WTC11 (cell line): ENCODE results near the gene PRKCZ. TPM values are rescaled to one million over a fixed set of nuclear protein-coding genes. Genes with fewer than 3 reads are reported as not detected.

Source experiments
- ATAC-seq: fragments of 200-7000 bp; cut with Tn5 transposase; 2 replicates; pipeline ENCODE4 v1.10.0; 2021; ENCODE audit warnings: mild to moderate bottlenecking, moderate library complexity
- CTCF ChIA-PET: fragments of 300-600 bp; sonication (Branson Sonifier 250); formaldehyde crosslinking; loops from one replicate; lab custom pipeline; 2021; ENCODE audit warnings: antibody characterized with exemption; lab: Charles Lee
- POLR2A ChIA-PET: fragments of 350-600 bp; sonication (Branson Sonifier 250); formaldehyde crosslinking; loops from one replicate; lab custom pipeline; 2021; ENCODE audit warnings: antibody characterized with exemption; lab: Charles Lee
- DNase-seq: peaks from one replicate; pipeline ENCODE4 v3.0.0; 2021; ENCODE audit warnings: low spot score
- H3K27ac Mint-ChIP-seq: 2 replicates; pipeline ENCODE4 v1.8.0; 2021; ENCODE audit warnings: mixed read lengths
- H3K27me3 Mint-ChIP-seq: 2 replicates; pipeline ENCODE4 v1.8.0; 2021; ENCODE audit warnings: low read depth, mild to moderate bottlenecking, moderate library complexity, mixed read lengths
- H3K36me3 Mint-ChIP-seq: 2 replicates; pipeline ENCODE4 v1.8.0; 2021; ENCODE audit warnings: mixed read lengths
- H3K4me1 Mint-ChIP-seq: 2 replicates; pipeline ENCODE4 v1.8.0; 2022; ENCODE audit warnings: mixed read lengths
- H3K4me3 Mint-ChIP-seq: 2 replicates; pipeline ENCODE4 v1.8.0; 2021; ENCODE audit warnings: mild to moderate bottlenecking, moderate library complexity, mixed read lengths
- H3K9me3 Mint-ChIP-seq: 2 replicates; pipeline ENCODE4 v1.8.0; 2021; ENCODE audit warnings: mixed read lengths
- ETV6 ChIP-seq: sonication (generic); formaldehyde crosslinking; IDR thresholded peaks from 2 replicates; pipeline ENCODE4 v1.8.1; 2022; ENCODE audit warnings: mild to moderate bottlenecking, missing genetic modification reagents
- FOXP1 ChIP-seq: sonication (generic); formaldehyde crosslinking; IDR thresholded peaks from 2 replicates; pipeline ENCODE4 v1.8.0; 2022; ENCODE audit warnings: missing genetic modification reagents, mild to moderate bottlenecking, moderate library complexity, borderline replicate concordance
- JAZF1 ChIP-seq: fragments of 250-450 bp; sonication (Bioruptor Pico); IDR thresholded peaks from 2 replicates; pipeline ENCODE4 v1.9.0; 2021; ENCODE audit warnings: moderate library complexity, mild to moderate bottlenecking, inconsistent platforms
- MYBL2 ChIP-seq: sonication (generic); formaldehyde crosslinking; IDR thresholded peaks from 2 replicates; pipeline ENCODE4 v1.8.1; 2023; ENCODE audit warnings: mild to moderate bottlenecking, moderate library complexity, missing genetic modification reagents
- NFE2L1 ChIP-seq: sonication (generic); formaldehyde crosslinking; IDR thresholded peaks from 2 replicates; pipeline ENCODE4 v1.8.1; 2023; ENCODE audit warnings: missing genetic modification reagents
- SP1 ChIP-seq: sonication (generic); formaldehyde crosslinking; conservative IDR thresholded peaks from 2 replicates; pipeline ENCODE4 v1.8.1; 2022; ENCODE audit warnings: missing genetic modification reagents
- TCF7 ChIP-seq: sonication (generic); formaldehyde crosslinking; IDR thresholded peaks from 2 replicates; pipeline ENCODE4 v1.8.0; 2022; ENCODE audit warnings: mild to moderate bottlenecking, low read depth, missing genetic modification reagents, moderate library complexity
- total RNA-seq: library from RNA; stranded (reverse); gene quantifications from 3 replicates; pipeline ENCODE4 v1.2.3, GENCODE V29; 2021
- TF ChIP-seq, protein P1 (sequence below): sonication (generic); formaldehyde crosslinking; IDR thresholded peaks from 2 replicates; pipeline ENCODE4 v1.8.1; 2022; ENCODE audit warnings: low read depth, missing genetic modification reagents, borderline replicate concordance
- TF ChIP-seq, protein P2 (sequence below): sonication (generic); formaldehyde crosslinking; IDR thresholded peaks from 2 replicates; pipeline ENCODE4 v1.8.1; 2023; ENCODE audit warnings: mild to moderate bottlenecking, missing genetic modification reagents, moderate library complexity
- TF ChIP-seq, protein P3 (sequence below): sonication (generic); formaldehyde crosslinking; IDR thresholded peaks from 2 replicates; pipeline ENCODE4 v1.8.1; 2023; ENCODE audit warnings: mild to moderate bottlenecking, moderate library complexity, missing genetic modification reagents
- TF ChIP-seq, protein P4 (sequence below): fragments of 200-600 bp; IDR thresholded peaks from 2 replicates; pipeline ENCODE4 v1.8.0; 2022; ENCODE audit warnings: antibody characterized with exemption
- TF ChIP-seq, protein P5 (sequence below): sonication (generic); formaldehyde crosslinking; IDR thresholded peaks from 2 replicates; pipeline ENCODE4 v1.8.1; 2022; ENCODE audit warnings: mild to moderate bottlenecking, missing genetic modification reagents, moderate library complexity, borderline replicate concordance
- TF ChIP-seq, protein P6 (sequence below): sonication (generic); formaldehyde crosslinking; IDR thresholded peaks from 2 replicates; pipeline ENCODE4 v1.8.1; 2023; ENCODE audit warnings: mild to moderate bottlenecking, missing genetic modification reagents

PRKCZ gene
- total RNA-seq, 1 experiment from 2014 or later: 52.5 TPM

DNA sequence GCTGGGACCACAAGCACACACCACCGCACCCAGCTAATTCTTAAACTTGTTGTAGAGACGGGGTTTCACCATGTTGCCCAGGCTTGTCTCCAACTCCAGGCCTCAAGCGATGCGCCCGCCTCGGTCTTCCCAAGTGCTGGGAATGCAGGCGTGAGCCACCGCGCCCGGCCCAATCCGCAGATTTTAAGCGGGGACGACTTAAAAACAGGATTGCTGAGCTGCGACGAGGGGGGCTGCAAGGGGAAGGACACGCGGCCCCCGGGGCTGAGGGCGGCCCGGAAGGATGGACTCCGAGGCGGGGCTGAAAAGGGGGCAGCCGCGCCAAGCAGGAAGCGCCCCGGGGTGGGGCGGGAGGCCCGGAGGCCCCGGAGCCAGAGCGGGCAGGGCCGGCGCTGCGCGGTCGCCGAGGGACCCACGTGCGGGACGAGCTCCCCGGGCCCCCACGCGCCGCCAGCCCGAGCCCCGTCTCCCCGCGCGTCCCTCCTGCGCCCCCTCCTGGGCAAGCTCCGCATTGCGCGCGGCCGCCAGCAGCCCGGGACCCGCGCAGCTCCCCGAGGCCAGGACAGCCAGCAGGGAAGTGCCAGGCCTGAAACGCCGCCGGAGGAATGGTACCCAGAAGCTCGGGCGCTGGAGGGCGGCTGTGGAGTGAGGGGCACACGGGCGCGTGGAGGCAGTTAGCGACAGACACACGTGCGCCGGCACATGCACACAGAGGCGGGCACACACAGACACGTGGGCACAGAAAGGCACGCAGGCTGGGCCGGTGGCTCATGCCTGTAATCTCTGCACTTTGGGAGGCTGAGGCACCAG lies 5.5 kb upstream of the PRKCZ start:
- peaks cover 13% of the 10 kb centered on the region; the same call in 1 of the 2 replicates for H3K27me3 Mint-ChIP-seq
- H3K4me3 Mint-ChIP-seq: peak overlapping the region; percentile 27
- TF ChIP-seq, protein P1, sequence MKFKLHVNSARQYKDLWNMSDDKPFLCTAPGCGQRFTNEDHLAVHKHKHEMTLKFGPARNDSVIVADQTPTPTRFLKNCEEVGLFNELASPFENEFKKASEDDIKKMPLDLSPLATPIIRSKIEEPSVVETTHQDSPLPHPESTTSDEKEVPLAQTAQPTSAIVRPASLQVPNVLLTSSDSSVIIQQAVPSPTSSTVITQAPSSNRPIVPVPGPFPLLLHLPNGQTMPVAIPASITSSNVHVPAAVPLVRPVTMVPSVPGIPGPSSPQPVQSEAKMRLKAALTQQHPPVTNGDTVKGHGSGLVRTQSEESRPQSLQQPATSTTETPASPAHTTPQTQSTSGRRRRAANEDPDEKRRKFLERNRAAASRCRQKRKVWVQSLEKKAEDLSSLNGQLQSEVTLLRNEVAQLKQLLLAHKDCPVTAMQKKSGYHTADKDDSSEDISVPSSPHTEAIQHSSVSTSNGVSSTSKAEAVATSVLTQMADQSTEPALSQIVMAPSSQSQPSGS (CRISPR knock-in tag): 0 out of 2 replicates have a peak, but pooled peaks have one; percentile 33
- TF ChIP-seq, protein P2, sequence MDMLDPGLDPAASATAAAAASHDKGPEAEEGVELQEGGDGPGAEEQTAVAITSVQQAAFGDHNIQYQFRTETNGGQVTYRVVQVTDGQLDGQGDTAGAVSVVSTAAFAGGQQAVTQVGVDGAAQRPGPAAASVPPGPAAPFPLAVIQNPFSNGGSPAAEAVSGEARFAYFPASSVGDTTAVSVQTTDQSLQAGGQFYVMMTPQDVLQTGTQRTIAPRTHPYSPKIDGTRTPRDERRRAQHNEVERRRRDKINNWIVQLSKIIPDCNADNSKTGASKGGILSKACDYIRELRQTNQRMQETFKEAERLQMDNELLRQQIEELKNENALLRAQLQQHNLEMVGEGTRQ (CRISPR knock-in tag): no peak; the same call in 1 of the 2 replicates
- TF ChIP-seq, protein P3, sequence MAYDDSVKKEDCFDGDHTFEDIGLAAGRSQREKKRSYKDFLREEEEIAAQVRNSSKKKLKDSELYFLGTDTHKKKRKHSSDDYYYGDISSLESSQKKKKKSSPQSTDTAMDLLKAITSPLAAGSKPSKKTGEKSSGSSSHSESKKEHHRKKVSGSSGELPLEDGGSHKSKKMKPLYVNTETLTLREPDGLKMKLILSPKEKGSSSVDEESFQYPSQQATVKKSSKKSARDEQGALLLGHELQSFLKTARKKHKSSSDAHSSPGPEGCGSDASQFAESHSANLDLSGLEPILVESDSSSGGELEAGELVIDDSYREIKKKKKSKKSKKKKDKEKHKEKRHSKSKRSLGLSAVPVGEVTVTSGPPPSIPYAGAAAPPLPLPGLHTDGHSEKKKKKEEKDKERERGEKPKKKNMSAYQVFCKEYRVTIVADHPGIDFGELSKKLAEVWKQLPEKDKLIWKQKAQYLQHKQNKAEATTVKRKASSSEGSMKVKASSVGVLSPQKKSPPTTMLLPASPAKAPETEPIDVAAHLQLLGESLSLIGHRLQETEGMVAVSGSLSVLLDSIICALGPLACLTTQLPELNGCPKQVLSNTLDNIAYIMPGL (CRISPR knock-in tag): peak; percentile 64
- TF ChIP-seq MYBL2: peak; percentile 59; the same call in 1 of the 2 replicates
- TF ChIP-seq, protein P4, sequence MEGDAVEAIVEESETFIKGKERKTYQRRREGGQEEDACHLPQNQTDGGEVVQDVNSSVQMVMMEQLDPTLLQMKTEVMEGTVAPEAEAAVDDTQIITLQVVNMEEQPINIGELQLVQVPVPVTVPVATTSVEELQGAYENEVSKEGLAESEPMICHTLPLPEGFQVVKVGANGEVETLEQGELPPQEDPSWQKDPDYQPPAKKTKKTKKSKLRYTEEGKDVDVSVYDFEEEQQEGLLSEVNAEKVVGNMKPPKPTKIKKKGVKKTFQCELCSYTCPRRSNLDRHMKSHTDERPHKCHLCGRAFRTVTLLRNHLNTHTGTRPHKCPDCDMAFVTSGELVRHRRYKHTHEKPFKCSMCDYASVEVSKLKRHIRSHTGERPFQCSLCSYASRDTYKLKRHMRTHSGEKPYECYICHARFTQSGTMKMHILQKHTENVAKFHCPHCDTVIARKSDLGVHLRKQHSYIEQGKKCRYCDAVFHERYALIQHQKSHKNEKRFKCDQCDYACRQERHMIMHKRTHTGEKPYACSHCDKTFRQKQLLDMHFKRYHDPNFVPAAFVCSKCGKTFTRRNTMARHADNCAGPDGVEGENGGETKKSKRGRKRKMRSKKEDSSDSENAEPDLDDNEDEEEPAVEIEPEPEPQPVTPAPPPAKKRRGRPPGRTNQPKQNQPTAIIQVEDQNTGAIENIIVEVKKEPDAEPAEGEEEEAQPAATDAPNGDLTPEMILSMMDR: peak; percentile 94
- TF ChIP-seq TCF7 (CRISPR knock-in tag): 0 out of 2 replicates have a peak, but pooled peaks have one; percentile 52
- 0 out of 2 replicates have a peak, but pooled peaks have one; percentile 30 for TF ChIP-seq NFE2L1 (CRISPR knock-in tag)
- TF ChIP-seq FOXP1 (CRISPR knock-in tag): peak; percentile 74; the same call in 1 of the 2 replicates
- TF ChIP-seq, protein P5, sequence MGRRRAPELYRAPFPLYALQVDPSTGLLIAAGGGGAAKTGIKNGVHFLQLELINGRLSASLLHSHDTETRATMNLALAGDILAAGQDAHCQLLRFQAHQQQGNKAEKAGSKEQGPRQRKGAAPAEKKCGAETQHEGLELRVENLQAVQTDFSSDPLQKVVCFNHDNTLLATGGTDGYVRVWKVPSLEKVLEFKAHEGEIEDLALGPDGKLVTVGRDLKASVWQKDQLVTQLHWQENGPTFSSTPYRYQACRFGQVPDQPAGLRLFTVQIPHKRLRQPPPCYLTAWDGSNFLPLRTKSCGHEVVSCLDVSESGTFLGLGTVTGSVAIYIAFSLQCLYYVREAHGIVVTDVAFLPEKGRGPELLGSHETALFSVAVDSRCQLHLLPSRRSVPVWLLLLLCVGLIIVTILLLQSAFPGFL (CRISPR knock-in tag): no peak
- TF ChIP-seq ETV6: peak; percentile 59
- peak; percentile 59 for TF ChIP-seq SP1 (CRISPR knock-in tag)
- TF ChIP-seq, protein P6, sequence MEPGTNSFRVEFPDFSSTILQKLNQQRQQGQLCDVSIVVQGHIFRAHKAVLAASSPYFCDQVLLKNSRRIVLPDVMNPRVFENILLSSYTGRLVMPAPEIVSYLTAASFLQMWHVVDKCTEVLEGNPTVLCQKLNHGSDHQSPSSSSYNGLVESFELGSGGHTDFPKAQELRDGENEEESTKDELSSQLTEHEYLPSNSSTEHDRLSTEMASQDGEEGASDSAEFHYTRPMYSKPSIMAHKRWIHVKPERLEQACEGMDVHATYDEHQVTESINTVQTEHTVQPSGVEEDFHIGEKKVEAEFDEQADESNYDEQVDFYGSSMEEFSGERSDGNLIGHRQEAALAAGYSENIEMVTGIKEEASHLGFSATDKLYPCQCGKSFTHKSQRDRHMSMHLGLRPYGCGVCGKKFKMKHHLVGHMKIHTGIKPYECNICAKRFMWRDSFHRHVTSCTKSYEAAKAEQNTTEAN: peak; percentile 31; the same call in 1 of the 2 replicates
- TF ChIP-seq JAZF1 (CRISPR knock-in tag): no peak
- H3K4me1 Mint-ChIP-seq: peaks cover 23% of the 10 kb centered on the region
- H3K9me3 Mint-ChIP-seq: no peaks in the 10 kb centered on the region
- H3K27ac Mint-ChIP-seq: no peak overlapping the region
- H3K36me3 Mint-ChIP-seq: no peaks in the 10 kb centered on the region
- peak; percentile 9 for ATAC-seq
- CTCF ChIA-PET: interaction anchor here (0.6 to 12.0 kb wide), 66 partner anchors 9 to 414 kb away, joined by 3 to 312 read pairs (median 6); partner anchors contain the start of genes CALML6, CDK11A, CFAP74 and FAAP20
- POLR2A ChIA-PET: interaction anchor here (0.6 to 2.3 kb wide), 4 partner anchors 12 to 96 kb away, joined by 3 to 11 read pairs (median 4); no protein-coding TSS in a partner anchor
- peak; percentile 80 for DNase-seq
